H54 (cell line): Measurements from ENCODE around the gene KLHL21.
"Not testable (repeated sequence)": the region's sequence is repeated elsewhere in the genome, so short reads cannot be mapped to it uniquely, and the experiment has no call there.

Experiments
- DNase-seq: peaks from one replicate; pipeline ENCODE4 v3.0.0; 2011; ENCODE audit warnings: low spot score, mixed read lengths; ENCODE audit not compliant: insufficient read length
- FAIRE-seq: peaks from 3 replicates; lab custom pipeline; 2011; peaks lifted over from hg19 to GRCh38; lab: Jason Lieb, UNC
- POLR2A ChIP-seq: IDR thresholded peaks from 2 replicates; pipeline ENCODE4 v1.6.1; 2011; ENCODE audit warnings: low read depth, mild to moderate bottlenecking, low read length

The KLHL21 gene, protein sequence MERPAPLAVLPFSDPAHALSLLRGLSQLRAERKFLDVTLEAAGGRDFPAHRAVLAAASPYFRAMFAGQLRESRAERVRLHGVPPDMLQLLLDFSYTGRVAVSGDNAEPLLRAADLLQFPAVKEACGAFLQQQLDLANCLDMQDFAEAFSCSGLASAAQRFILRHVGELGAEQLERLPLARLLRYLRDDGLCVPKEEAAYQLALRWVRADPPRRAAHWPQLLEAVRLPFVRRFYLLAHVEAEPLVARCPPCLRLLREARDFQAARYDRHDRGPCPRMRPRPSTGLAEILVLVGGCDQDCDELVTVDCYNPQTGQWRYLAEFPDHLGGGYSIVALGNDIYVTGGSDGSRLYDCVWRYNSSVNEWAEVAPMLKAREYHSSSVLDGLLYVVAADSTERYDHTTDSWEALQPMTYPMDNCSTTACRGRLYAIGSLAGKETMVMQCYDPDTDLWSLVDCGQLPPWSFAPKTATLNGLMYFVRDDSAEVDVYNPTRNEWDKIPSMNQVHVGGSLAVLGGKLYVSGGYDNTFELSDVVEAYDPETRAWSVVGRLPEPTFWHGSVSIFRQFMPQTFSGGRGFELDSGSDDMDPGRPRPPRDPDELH

DNA sequence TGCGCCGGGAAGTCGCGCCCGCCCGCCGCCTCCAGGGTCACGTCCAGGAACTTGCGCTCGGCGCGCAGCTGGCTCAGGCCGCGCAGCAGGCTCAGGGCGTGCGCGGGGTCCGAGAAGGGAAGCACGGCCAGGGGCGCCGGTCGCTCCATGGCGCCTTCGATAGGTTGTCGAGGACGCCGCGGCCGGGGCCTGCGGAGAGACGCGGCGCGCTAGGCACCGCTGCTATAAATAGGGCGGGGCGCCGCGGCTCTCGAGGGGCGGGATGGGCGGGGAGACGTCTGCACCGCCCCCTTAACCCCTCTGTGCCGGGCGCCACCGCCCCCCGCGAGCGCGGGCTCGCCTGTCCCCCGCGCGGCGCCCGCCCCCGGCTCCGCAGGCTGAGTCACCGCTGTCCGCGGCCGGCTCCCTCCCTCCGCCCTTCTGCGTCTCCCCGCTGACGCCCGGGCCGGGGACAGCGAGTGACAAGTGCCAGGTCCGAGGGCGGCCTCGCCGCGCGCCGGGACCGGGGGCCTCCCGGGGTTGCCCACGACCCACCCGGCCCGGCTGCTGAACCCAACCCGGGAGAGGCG, at the start of gene KLHL21:
KLHL21 (minus strand) TSS at position 201 of the 569 bp plus-strand sequence; CDS start at position 149, 52 bp downstream.
- DNase-seq (peak; percentile 66), FAIRE-seq (no peak)
- peak; percentile 89 for TF ChIP-seq POLR2A

DNA sequence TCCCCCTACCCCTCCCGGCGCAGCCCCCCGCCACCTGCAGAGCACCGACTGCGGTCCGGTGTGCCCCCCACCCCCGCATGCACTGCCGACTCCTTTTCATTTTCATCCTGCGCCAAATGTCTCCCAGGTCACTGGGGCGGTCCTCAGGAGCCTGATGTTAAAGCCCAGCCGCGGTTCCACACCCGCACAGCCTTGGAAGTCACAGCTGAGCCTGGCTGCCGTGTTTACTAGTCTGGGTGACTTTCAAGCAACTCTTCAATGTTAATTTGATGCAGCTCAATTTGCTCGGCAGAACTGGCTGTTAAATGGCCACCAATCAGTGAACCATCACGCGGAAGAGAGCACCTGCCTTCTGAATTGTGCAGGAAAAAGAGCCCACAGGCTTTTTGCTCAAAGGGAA, 49.2 kb upstream of the KLHL21 start:
- no peak for FAIRE-seq
- TF ChIP-seq POLR2A: no peak
- no peak for DNase-seq

DNA sequence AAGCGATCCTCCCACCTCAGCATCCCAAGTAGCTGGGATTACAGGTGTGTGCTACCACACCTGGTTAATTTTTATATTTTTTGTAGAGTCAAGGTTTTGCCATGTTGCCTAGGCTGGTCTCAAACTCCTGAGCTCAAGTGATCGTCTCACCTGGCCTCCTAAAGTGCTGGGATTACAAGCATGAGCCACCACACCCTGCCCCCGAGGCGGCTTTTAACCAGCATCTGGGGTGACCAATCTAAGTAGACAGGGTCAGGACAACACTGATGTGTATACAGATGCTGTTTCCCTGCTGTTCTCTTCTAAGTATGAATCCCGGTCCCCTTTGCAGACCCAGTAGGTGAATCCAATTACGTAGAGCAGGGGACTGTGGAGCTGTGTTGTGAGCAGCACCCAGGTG, 45.9 kb upstream of the KLHL21 start:
- DNase-seq: no peak
- no peak for TF ChIP-seq POLR2A
- FAIRE-seq: no peak

DNA sequence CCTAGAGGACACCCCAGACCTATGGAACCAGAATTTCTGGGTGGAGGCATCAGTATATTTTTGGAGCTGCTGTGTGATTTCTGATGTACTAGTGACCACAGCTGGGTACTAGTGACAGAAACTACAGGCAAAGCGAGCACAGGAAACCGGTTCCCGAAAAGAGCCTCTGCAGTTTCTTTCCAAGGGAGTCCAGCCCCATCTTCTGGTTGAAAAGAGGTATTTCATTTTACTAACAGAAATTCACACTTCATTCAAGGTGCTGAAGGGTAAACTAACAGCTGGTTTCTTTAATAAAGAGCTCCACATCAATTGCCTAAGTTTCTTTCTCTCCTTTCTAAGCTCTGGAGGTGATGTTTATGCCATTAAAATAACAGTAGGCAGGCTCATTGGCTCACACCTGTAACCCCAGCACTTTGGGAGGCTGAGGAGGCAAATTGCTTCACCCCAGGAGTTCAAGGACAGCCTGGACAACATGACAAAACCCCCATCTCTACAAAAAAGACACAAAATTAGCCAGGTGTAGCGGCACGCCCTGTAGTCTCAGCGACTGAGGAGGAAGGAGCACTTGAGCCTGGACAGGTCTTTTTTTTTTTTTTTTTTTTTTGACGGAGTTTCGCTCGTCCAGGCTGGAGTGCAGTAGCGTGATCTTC, 44.0 kb upstream of the KLHL21 start:
- no peak for FAIRE-seq
- DNase-seq: peak; percentile 25
- TF ChIP-seq POLR2A: no peak

DNA sequence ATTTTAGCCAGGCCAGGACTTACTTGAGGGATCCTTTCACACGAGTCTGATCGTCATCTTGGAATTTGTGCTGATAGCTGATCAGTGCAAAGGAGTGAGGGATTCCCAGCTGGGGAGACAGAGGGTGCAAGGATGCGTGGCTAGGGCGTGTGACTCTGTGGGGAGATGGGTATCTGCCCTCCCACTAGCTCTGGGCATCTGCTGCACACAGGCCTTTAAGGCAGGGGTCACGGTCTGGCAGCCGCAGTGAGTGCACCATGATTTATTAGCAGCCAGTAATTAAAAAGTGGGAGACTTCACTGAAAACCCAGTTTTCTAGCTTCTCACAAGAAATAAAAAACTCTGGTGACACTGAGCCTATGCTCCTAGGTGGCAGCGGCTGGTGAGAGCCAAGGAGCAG, 42.3 kb upstream of the KLHL21 start:
- FAIRE-seq: no peak

DNA sequence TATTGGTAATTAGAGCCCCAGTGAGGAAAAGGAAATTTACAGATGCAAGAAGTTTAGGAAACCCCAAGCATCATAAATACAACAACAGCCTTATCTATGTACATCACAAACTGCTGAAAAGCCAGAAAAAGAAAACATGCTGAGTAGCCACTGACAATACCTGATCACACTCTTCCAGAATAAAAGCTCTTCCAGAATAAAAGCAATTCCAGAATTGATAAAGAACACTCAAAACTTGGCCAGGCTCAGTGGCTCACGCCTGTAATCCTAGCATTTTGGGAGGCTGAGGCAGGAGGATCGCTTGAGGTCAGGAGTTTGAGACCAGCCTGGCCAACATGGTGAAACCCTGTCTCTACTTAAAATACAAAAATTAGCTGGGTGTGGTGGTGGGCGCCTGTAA, 38.2 kb upstream of the KLHL21 start:
- DNase-seq, FAIRE-seq: not testable (repeated sequence)

More for the DNA sequence above, 42.3 kb upstream of the KLHL21 start:
- DNase-seq: no peak
- TF ChIP-seq POLR2A: no peak

DNA sequence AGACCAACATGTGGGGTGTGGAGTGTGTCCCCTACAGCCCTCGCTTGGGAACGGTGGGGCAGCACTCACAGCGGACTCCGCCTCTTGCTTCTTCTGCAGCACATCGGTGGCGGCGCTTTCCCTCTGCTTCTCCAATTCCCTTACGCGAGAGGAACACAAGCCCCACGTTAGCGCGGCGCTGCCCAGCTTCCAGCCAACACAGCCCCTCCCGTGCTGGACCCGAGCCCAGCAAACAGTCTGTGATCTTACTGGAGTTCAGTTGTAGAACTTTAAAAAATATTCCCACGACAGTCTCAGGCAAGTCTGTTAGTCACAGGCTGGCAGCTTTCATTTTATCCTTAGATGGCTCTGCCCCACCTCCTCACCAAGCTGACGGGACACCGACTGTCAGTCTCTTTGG, 35.6 kb upstream of the KLHL21 start:
- TF ChIP-seq POLR2A: no peak
- no peak for DNase-seq
- no peak for FAIRE-seq

DNA sequence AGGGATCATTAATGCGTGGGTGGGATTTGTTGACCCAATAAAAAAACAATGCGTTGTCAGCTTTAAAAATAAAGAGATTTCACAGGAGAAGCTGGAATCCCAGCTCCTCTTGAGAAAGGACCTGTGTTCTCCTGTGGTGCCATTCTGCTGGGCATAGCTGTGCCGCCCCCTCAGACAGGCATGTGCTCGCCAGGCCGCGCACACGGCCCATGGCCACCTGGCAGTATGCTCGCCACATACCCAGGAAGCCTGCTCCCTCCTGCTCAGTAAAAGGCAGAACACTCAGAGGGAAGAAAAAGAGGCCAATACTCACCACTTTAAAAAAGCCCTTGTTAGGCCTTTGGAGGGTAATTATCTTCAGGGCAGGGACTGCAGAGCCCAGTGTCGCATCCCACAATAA, 35.1 kb upstream of the KLHL21 start:
- no peak for FAIRE-seq
- TF ChIP-seq POLR2A: no peak
- DNase-seq: no peak

DNA sequence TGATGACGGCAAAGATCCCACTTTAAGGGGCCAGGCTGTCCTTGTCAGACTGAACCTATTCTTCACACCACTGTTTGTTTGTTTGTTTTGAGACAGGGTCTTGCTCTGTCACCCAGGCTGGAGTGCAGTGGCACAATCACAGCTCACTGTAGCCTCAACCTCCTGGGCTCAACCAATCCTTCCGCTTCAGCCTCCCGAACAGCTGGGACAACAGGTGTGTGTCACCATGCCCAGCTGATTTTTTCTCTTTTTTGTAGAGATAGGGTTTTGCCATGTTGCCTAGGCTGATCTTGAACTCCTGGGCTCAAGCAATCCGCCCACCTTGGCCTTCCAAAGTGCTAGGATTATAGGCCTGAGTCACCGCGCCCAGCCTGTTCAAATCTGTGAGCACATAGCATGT, 34.1 kb upstream of the KLHL21 start:
- FAIRE-seq, DNase-seq: not testable (repeated sequence)

DNA sequence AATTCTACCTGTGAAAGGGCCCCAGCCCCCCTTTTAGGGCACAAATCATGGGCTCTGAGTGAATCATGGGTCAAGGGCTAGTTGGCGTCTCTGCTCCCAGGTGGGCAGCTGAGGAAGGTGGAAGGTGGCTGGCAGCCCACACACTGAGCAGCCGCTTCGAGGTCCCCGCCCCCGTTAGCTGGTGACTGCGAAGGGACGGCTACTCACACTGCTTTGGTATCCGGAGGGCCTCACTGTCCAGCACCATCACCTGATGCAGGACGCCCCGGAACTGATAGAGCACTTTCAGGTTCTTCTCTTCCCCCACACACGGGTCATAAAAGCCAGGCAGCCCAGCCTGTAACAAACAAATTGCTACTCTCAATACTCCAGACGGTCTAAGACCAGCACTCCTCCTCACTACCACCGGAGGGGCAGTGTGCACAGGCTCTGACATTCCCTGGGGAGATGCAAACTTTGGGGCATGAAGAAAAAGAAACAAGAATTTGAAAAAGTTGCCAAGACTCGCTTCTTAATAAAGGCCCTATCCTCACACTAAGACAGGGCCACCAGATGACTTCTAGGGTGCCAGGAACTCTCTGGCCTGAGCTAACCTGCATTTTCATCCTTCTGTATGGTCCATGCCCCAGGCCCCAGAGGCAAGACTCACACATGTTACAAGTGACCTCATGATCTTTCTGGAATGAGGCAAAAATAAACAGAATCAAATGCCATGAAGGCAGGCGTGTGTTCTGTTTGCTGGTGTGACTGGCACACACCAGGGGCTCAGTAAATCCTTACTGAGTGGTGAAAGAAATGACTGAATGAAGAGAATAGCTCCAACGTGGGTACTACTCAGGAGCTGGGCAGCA, 33.5 kb upstream of the KLHL21 start:
- DNase-seq (no peak), FAIRE-seq (no peak)
- no peak for TF ChIP-seq POLR2A

DNA sequence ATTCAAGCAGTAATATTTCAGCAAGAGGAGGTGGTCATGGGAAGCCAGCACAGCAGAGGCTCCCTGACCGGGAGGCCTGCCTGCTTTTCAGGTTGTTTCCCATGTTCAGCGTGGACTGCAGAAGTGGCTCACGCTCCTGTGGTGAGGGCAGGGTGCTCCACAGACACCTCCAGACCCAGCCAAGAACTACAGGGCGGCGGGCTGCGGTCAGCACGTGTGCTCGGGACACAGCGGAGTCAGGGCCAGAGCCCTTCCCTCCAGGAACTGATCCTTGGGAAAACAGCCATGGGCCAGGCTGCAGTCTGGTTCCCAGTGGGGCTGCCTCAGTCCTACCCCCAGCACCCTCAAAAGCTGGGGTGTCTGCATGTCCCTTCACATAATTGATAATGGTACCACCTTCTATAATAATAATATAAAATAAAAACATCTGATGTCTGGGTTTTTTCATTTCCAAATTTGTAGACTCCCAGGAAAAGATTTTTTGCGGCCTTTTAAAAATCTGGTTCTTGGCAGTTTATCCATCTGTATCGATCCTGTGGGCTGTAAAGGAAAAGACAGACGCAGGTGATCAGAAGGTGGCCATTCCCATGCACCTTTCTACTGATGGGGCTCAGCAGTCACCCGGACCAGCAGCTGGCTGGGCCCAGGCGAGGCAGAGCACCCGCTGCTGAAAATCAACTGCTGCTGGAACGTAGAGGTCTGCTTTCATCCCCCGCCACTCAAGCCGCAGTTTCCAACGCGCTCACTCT, 32.7 kb upstream of the KLHL21 start:
- DNase-seq (no peak), FAIRE-seq (no peak)
- TF ChIP-seq POLR2A: no peak

DNA sequence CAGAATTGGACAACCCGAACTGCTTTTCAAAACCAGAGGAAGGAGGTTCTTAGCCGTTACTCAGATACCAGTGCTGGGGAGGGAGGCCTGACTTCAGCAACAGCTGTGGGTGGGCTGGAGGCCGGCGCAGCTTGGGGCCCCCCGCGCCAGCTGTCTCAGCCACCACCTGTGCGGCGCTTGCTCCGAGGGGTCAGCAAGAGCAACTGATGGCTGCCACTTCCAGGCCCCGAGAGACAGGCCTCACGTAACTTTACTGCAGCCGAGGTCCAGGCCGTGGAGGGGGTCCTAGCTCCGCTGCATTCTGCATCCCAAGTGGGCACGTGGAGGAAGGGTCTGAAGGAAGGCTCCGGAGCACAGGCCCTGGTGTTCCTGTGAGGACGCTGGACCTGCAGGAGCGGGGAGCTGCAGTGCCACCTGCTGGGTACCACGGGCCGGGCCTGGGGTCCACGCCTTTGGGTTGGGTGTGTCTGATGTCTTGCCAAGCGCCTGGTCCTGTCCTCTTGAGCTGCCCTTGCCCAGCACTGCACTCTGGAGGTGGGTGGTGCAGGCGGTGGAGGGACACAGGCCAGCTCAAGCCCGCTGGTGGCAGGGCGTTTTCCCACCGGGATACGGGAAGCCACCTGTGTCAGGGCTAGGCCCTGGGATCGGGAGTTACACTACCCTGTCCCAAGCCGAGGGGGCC, 31.8 kb upstream of the KLHL21 start:
- no peak for FAIRE-seq
- DNase-seq: no peak
- no peak for TF ChIP-seq POLR2A
